Measurements from ENCODE around the gene TLK1.
"Not testable (repeated sequence)": the region's sequence is repeated elsewhere in the genome, so short reads cannot be mapped to it uniquely, and the experiment has no call there.

TLK1 gene

GRCh38 chr2:171080607-171081006 lies 80.1 kb downstream of the TLK1 start:
- no peak for DNase-seq

- DNase-seq: not testable (repeated sequence)
Observed at GRCh38 chr2:171076422-171076821, 84.3 kb downstream of the TLK1 start.

GRCh38 chr2:171072164-171072563 lies 88.5 kb downstream of the TLK1 start:
- DNase-seq: no peak

- DNase-seq: no peak
Observed at GRCh38 chr2:171069286-171069956, 91.3 kb downstream of the TLK1 start.

- no peak for DNase-seq
Observed at GRCh38 chr2:171066110-171066509, 94.6 kb downstream of the TLK1 start.

- DNase-seq: no peak
Observed at GRCh38 chr2:171057575-171057974, 103.1 kb downstream of the TLK1 start.

- DNase-seq: no peak
Observed at GRCh38 chr2:171056307-171056706, 104.4 kb downstream of the TLK1 start.

GRCh38 chr2:171049691-171050090 lies 111.0 kb downstream of the TLK1 start:
- DNase-seq: no peak

GRCh38 chr2:171046048-171046560 lies 114.6 kb downstream of the TLK1 start:
- no peak for DNase-seq

- DNase-seq: no peak
Observed at GRCh38 chr2:171044416-171044815, 116.3 kb downstream of the TLK1 start.

- DNase-seq: no peak
Observed at GRCh38 chr2:171042253-171042969, 118.3 kb downstream of the TLK1 start.

GRCh38 chr2:171036532-171036931 lies 124.2 kb downstream of the TLK1 start:
- no peak for DNase-seq

- no peak for DNase-seq
Observed at GRCh38 chr2:171034315-171034714, 126.4 kb downstream of the TLK1 start.

- no peak for DNase-seq
Observed at GRCh38 chr2:171025214-171025613, 135.5 kb downstream of the TLK1 start.

GRCh38 chr2:171018522-171018921 lies 142.2 kb downstream of the TLK1 start:
- no peak for DNase-seq

GRCh38 chr2:171016125-171016524 lies 144.6 kb downstream of the TLK1 start:
- DNase-seq: no peak

GRCh38 chr2:171013851-171014250 lies 146.8 kb downstream of the TLK1 start:
- no peak for DNase-seq

GRCh38 chr2:171009386-171009785 lies 151.3 kb downstream of the TLK1 start:
- DNase-seq: no peak

GRCh38 chr2:171008550-171009205 lies 152.0 kb downstream of the TLK1 start:
- no peak for DNase-seq

GRCh38 chr2:171004833-171005232 lies 155.9 kb downstream of the TLK1 start:
- DNase-seq: no peak

- DNase-seq: no peak
Observed at GRCh38 chr2:171004363-171004762, 156.3 kb downstream of the TLK1 start.

GRCh38 chr2:170999654-171000053 lies 161.0 kb downstream of the TLK1 start:
- no peak for DNase-seq

- DNase-seq: no peak
Observed at GRCh38 chr2:170997893-170998597, 162.6 kb downstream of the TLK1 start.
